GM12878 (cell line): ENCODE measurements around the gene FTO. TPM values are rescaled to one million over a fixed set of nuclear protein-coding genes. Genes with fewer than 3 reads are reported as not detected.

Experiments used
- ATAC-seq: fragments of 200-7000 bp; cut with Tn5 transposase; 3 replicates; pipeline ENCODE4 v1.9.1; 2020; ENCODE audit warnings: mild to moderate bottlenecking, moderate library complexity
- BruUV-seq: library from RNA; stranded (reverse); fragments of 400-500 nt; replicated peaks from 2 replicates; lab custom pipeline; 2021; lab: Mats Ljungman, UMichigan
- CTCF ChIA-PET: fragments of 300-600 bp; sonication (Branson Sonifier 250); formaldehyde crosslinking; extraction: SDS; loops from one replicate; lab custom pipeline; 2021; ENCODE audit warnings: inconsistent platforms; lab: Yijun Ruan, JAX
- POLR2A ChIA-PET: fragments of 350-600 bp; formaldehyde crosslinking; extraction: SDS; loops from one replicate; lab custom pipeline; 2021; ENCODE audit warnings: inconsistent platforms; lab: Charles Lee
- RAD21 ChIA-PET: fragments of 300-600 bp; sonication (Branson Sonifier 250); formaldehyde crosslinking; loops from one replicate; lab custom pipeline; 2023; ENCODE audit warnings: antibody characterized with exemption; ENCODE audit not compliant: unreplicated experiment; lab: Charles Lee
- SMC1A ChIA-PET: fragments of 300-600 bp; sonication (Branson Sonifier 250); formaldehyde crosslinking; loops from one replicate; lab custom pipeline; 2023; ENCODE audit not compliant: unreplicated experiment, uncharacterized antibody; lab: Charles Lee
- DNase-seq: peaks from one replicate; pipeline ENCODE4 v3.0.0-alpha.2; 2011; ENCODE audit warnings: low read depth, low spot score
- FAIRE-seq: peaks from 3 replicates; lab custom pipeline; 2011; peaks lifted over from hg19 to GRCh38; lab: Jason Lieb, UNC
- H2AFZ ChIP-seq: 2 replicates; pipeline ENCODE4 v1.6.0; 2011; ENCODE audit warnings: low read depth, low read length, control low read depth; ENCODE audit not compliant: control insufficient read depth
- H3K27ac ChIP-seq: 2 replicates; pipeline ENCODE4 v1.5.1; 2011; ENCODE audit warnings: control low read depth; ENCODE audit not compliant: control insufficient read depth, insufficient read depth
- H3K27me3 ChIP-seq, 2 experiments: replicated peaks in 1 of 2; 2 replicates each; pipeline versions ENCODE4 v1.6.0 to v1.6.1; 2011; ENCODE audit warnings: low read length in 1 of 2; ENCODE audit not compliant: control insufficient read depth in 2 of 2, insufficient read depth in 2 of 2
- H3K36me3 ChIP-seq, 2 experiments: 2 replicates each; pipeline ENCODE4 v1.5.1; 2011; ENCODE audit warnings: low read length in 1 of 2; ENCODE audit not compliant: control insufficient read depth in 2 of 2, insufficient read depth in 2 of 2
- H3K4me1 ChIP-seq: 2 replicates; pipeline ENCODE4 v1.6.1; 2011; ENCODE audit warnings: mild to moderate bottlenecking, low read length, moderate library complexity, mixed read lengths; ENCODE audit not compliant: control insufficient read depth, insufficient read depth
- H3K4me2 ChIP-seq: 2 replicates; pipeline ENCODE4 v1.6.0; 2011; ENCODE audit warnings: control low read depth; ENCODE audit not compliant: control insufficient read depth, insufficient read depth
- H3K4me3 ChIP-seq: fragments of 200-600 bp; sonication (generic); 2 replicates; pipeline ENCODE4 v1.5.1; 2016
- H3K79me2 ChIP-seq: 2 replicates; pipeline ENCODE4 v1.6.0; 2011; ENCODE audit warnings: low read length; ENCODE audit not compliant: control insufficient read depth, insufficient read depth
- H3K9ac ChIP-seq: 2 replicates; pipeline ENCODE4 v1.8.0; 2011; ENCODE audit warnings: low read length, control low read depth, mixed read lengths; ENCODE audit not compliant: control insufficient read depth, insufficient read depth
- H3K9me3 ChIP-seq: replicated peaks from 3 replicates; pipeline ENCODE4 v1.5.1; 2011; ENCODE audit warnings: mild to moderate bottlenecking, low read length; ENCODE audit not compliant: control insufficient read depth, insufficient read depth
- H4K20me1 ChIP-seq: 2 replicates; pipeline ENCODE4 v1.6.0; 2011; ENCODE audit not compliant: control insufficient read depth, insufficient read depth
- CREM ChIP-seq: IDR thresholded peaks from 2 replicates; pipeline ENCODE4 v1.6.1; 2014; ENCODE audit warnings: antibody characterized with exemption, low read depth
- IKZF2 ChIP-seq, 2 experiments: fragments of 450-650 bp; IDR thresholded peaks; 2 replicates each; pipeline ENCODE4 v1.6.1; 2017; ENCODE audit warnings: mild to moderate bottlenecking in 2 of 2, moderate library complexity in 2 of 2
- JUNB ChIP-seq: IDR thresholded peaks from 2 replicates; pipeline ENCODE4 v1.6.1; 2016; ENCODE audit warnings: antibody characterized with exemption, mild to moderate bottlenecking
- MXI1 ChIP-seq: fragments of 150-350 bp; IDR thresholded peaks from 2 replicates; pipeline ENCODE4 v1.6.1; 2011; ENCODE audit warnings: low read depth, mild to moderate bottlenecking, inconsistent platforms, low read length, improper control_type of control experiment
- SRF ChIP-seq, 2 experiments: IDR thresholded peaks; 2 replicates each; pipeline ENCODE4 v1.6.1; 2011; ENCODE audit warnings: low read depth in 2 of 2, low read length in 2 of 2, mild to moderate bottlenecking in 1 of 2, moderate library complexity in 1 of 2
- SUPT20H ChIP-seq: IDR thresholded peaks from 2 replicates; pipeline ENCODE4 v1.6.1; 2011; ENCODE audit warnings: low read depth, mild to moderate bottlenecking, low read length, moderate library complexity, borderline replicate concordance; ENCODE audit not compliant: control insufficient read depth
- ZNF622 ChIP-seq: fragments of 450-650 bp; IDR thresholded peaks from 2 replicates; pipeline ENCODE4 v1.6.1; 2017; ENCODE audit warnings: mild to moderate bottlenecking, inconsistent platforms
- WGBS: methylation state at CpG from one replicate; pipeline ENCODE4 v1.1.6; 2016; ENCODE audit warnings: low lambda C conversion rate; ENCODE audit not compliant: insufficient replicate concordance, insufficient coverage; ENCODE audit errors: missing lambda C conversion rate; 5-methylcytosine and 5-hydroxymethylcytosine counted together
- in situ Hi-C: fragments of 300-500 bp; cut with MboI; formaldehyde crosslinking; loops from 9 replicates; pipeline ENCODE4 v1.14.3; 2018; ENCODE audit warnings: mixed read lengths
- intact Hi-C: fragments of 100-400 bp; cut with micrococcal nuclease; formaldehyde crosslinking; loops from one replicate; pipeline ENCODE4 v1.14.2; 2022; ENCODE audit not compliant: unreplicated experiment
- polyA plus RNA-seq, 11 experiments: library from polyadenylated mRNA; depleted of rRNA in 4 of 11; unstranded in 6 of 11; stranded (reverse) in 5 of 11; fragments of >200 nt; fragmentation: Nextera tagmentation in 4 of 11; fragmentation: Illumina TruSeq in 1 of 11; extraction: Ambion mirVana in 4 of 11; extraction: Trizol in 1 of 11; gene quantifications; 1 replicate in 1 of 11; 2 replicates in 10 of 11; pipeline versions ENCODE4 v1.2.1 to v1.2.3, GENCODE V29; 2011 to 2016; ENCODE audit warnings: inconsistent platforms in 2 of 11, missing spikeins in 2 of 11, low read depth in 1 of 11
- total RNA-seq, 4 experiments: library from RNA; depleted of rRNA in 3 of 4; stranded (reverse); fragments of >200 nt in 3 of 4; fragmentation: Illumina TruSeq in 1 of 4; extraction: Trizol in 1 of 4; gene quantifications; 2 replicates each; pipeline versions ENCODE4 v1.2.1 to v1.2.3, GENCODE V29; 2013 to 2021
- TF ChIP-seq, protein P1 (sequence below): IDR thresholded peaks from 2 replicates; pipeline ENCODE4 v1.6.1; 2012; ENCODE audit warnings: improper control_type of control experiment, low read depth, low read length; ENCODE audit not compliant: insufficient replicate concordance

FTO gene
- total and polyA plus RNA-seq, 10 of the 15 experiments (the other 5 are each of a cell fraction or from before 2014, with no cell fraction given), result 20.1 to 55.0 (median 47.0) TPM

DNA sequence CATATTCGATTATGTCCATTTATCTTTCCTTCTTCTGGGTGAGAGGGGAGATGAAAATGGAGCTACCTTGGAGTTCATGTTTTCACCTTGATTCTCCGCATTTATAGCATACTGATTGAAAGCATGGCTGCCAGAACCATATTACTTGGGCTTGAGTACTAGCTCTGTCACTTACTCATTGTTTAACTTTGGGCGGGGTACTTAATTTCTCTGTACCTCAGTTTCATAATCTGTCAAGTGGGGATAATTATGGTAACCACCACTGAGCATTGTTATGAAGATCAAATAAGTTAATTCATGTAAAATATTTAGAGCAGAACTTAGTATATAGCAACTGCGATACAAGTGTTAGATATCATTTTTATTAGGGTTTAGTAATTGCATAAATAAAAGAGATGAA lies 65.2 kb downstream of the FTO start:
- H3K4me3 ChIP-seq, result no peak overlapping the region
- no peaks in the 10 kb centered on the region for H3K36me3 ChIP-seq
- TF ChIP-seq, protein P1, sequence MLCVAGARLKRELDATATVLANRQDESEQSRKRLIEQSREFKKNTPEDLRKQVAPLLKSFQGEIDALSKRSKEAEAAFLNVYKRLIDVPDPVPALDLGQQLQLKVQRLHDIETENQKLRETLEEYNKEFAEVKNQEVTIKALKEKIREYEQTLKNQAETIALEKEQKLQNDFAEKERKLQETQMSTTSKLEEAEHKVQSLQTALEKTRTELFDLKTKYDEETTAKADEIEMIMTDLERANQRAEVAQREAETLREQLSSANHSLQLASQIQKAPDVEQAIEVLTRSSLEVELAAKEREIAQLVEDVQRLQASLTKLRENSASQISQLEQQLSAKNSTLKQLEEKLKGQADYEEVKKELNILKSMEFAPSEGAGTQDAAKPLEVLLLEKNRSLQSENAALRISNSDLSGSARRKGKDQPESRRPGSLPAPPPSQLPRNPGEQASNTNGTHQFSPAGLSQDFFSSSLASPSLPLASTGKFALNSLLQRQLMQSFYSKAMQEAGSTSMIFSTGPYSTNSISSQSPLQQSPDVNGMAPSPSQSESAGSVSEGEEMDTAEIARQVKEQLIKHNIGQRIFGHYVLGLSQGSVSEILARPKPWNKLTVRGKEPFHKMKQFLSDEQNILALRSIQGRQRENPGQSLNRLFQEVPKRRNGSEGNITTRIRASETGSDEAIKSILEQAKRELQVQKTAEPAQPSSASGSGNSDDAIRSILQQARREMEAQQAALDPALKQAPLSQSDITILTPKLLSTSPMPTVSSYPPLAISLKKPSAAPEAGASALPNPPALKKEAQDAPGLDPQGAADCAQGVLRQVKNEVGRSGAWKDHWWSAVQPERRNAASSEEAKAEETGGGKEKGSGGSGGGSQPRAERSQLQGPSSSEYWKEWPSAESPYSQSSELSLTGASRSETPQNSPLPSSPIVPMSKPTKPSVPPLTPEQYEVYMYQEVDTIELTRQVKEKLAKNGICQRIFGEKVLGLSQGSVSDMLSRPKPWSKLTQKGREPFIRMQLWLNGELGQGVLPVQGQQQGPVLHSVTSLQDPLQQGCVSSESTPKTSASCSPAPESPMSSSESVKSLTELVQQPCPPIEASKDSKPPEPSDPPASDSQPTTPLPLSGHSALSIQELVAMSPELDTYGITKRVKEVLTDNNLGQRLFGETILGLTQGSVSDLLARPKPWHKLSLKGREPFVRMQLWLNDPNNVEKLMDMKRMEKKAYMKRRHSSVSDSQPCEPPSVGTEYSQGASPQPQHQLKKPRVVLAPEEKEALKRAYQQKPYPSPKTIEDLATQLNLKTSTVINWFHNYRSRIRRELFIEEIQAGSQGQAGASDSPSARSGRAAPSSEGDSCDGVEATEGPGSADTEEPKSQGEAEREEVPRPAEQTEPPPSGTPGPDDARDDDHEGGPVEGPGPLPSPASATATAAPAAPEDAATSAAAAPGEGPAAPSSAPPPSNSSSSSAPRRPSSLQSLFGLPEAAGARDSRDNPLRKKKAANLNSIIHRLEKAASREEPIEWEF, result no peak
- TF ChIP-seq JUNB (no peak), IKZF2 (IDR thresholded peaks at IDR 0.05) (no peak), MXI1 (no peak), ZNF622 (no peak), SRF (IDR thresholded peaks at IDR 0.05; ENCODE audit: low read depth in 2 of 2, low read length in 2 of 2) (no peak), CREM (no peak), SUPT20H (no peak)
- intact Hi-C loops, result no loop called here
- ChIA-PET POLR2A (no interaction called here), SMC1A (interaction anchor here (1.0 to 2.0 kb wide), 2 partner anchors 9 to 27 kb away, joined by 3 to 5 read pairs; no protein-coding TSS in a partner anchor), RAD21 (no interaction called here), CTCF (interaction anchor here (0.6 to 3.4 kb wide), 3 partner anchors 9 to 445 kb away, joined by 3 to 17 read pairs (median 5); no protein-coding TSS in a partner anchor)
- BruUV-seq, result no TSS peak
- H3K9me3 ChIP-seq, result no peaks in the 10 kb centered on the region
- no peak overlapping the region for H3K27ac ChIP-seq
- no peaks in the 10 kb centered on the region for H3K27me3 ChIP-seq
- no peak overlapping the region for H3K9ac ChIP-seq
- 0 out of 2 replicates have a peak overlapping the region, but pooled peaks have one; percentile 9 for H3K4me2 ChIP-seq
- no peak overlapping the region for H2AFZ ChIP-seq
- peaks cover 6% of the 10 kb centered on the region for H3K4me1 ChIP-seq
- H4K20me1 ChIP-seq, result no peaks in the 10 kb centered on the region
- in situ Hi-C loops, result no loop called here
- no peaks in the 10 kb centered on the region for H3K79me2 ChIP-seq
- FAIRE-seq (no peak), ATAC-seq (no peak), DNase-seq (no peak)
- WGBS, result 98% methylated on average over 4 of the region's 4 CpGs
